Measurements from ENCODE around the gene OSMR. TPM values are rescaled to one million over a fixed set of nuclear protein-coding genes. Genes with fewer than 3 reads are reported as not detected.

The OSMR gene
- total RNA-seq, 1 experiment from 2014 or later = 31.6 TPM

DNA sequence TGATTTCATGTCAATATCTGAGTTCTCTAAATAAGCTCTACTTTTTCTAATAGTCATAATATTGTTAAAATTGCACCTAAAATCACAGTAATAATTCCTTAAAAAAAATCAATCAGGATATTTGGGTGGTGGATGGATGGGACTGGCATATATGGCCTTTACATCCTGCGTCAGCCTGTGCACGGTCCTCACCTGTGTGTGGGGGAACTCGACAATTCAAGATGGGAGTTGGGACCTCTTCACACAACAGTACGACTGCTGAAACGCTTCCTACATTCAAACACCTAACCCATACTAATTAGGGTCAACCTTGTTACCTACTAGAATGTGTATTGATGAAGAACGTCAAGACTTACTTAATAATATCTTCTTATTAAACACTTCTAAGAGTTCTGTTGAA lies 90.5 kb downstream of the OSMR start:
- Histone ChIP-seq H3K36me3 (ENCODE audit: insufficient read depth, low read length, poor library complexity, severe bottlenecking) (peaks cover 2% of the 10 kb centered on the region), H3K4me3 (ENCODE audit: low read depth, low read length, poor library complexity, severe bottlenecking) (no peak overlapping the region), H3K27me3 (replicated peaks; ENCODE audit: insufficient read depth, low read depth, low read length, poor library complexity) (no peaks in the 10 kb centered on the region), H3K4me1 (ENCODE audit: insufficient read depth, low read length, poor library complexity, severe bottlenecking) (peaks cover 32% of the 10 kb centered on the region), H3K27ac (ENCODE audit: low read depth, low read length, poor library complexity, severe bottlenecking) (no peak overlapping the region), H3K9me3 (ENCODE audit: low read depth, low read length, poor library complexity, severe bottlenecking) (no peaks in the 10 kb centered on the region)
- intact Hi-C loops (cut with micrococcal nuclease; ENCODE audit: unreplicated experiment) = no loop called here
- POLR2A ChIA-PET (ENCODE audit: low non-redundant PET) = no interaction called here
- no peak for DNase-seq (ENCODE audit: low spot score)
- no TSS peak for BruUV-seq (replicated peaks)
- TF ChIP-seq, protein P1, sequence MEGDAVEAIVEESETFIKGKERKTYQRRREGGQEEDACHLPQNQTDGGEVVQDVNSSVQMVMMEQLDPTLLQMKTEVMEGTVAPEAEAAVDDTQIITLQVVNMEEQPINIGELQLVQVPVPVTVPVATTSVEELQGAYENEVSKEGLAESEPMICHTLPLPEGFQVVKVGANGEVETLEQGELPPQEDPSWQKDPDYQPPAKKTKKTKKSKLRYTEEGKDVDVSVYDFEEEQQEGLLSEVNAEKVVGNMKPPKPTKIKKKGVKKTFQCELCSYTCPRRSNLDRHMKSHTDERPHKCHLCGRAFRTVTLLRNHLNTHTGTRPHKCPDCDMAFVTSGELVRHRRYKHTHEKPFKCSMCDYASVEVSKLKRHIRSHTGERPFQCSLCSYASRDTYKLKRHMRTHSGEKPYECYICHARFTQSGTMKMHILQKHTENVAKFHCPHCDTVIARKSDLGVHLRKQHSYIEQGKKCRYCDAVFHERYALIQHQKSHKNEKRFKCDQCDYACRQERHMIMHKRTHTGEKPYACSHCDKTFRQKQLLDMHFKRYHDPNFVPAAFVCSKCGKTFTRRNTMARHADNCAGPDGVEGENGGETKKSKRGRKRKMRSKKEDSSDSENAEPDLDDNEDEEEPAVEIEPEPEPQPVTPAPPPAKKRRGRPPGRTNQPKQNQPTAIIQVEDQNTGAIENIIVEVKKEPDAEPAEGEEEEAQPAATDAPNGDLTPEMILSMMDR (conservative IDR thresholded peaks at IDR 0.05; ENCODE audit: low read depth, low read length) = no peak
- no peak for TF ChIP-seq EZH2 (IDR thresholded peaks at IDR 0.05; ENCODE audit: borderline replicate concordance, low read depth, low read length, poor library complexity, severe bottlenecking)
- CTCF ChIA-PET = no interaction called here

GRCh38 chr5:38938424-38938823 lies 92.6 kb downstream of the OSMR start:
- Histone ChIP-seq H3K36me3 (ENCODE audit: insufficient read depth, low read length, poor library complexity, severe bottlenecking) (peaks cover 10% of the 10 kb centered on the region), H3K4me1 (ENCODE audit: insufficient read depth, low read length, poor library complexity, severe bottlenecking) (peaks cover 32% of the 10 kb centered on the region), H3K27ac (ENCODE audit: low read depth, low read length, poor library complexity, severe bottlenecking) (no peak overlapping the region), H3K4me3 (ENCODE audit: low read depth, low read length, poor library complexity, severe bottlenecking) (no peak overlapping the region), H3K27me3 (replicated peaks; ENCODE audit: insufficient read depth, low read depth, low read length, poor library complexity) (no peaks in the 10 kb centered on the region), H3K9me3 (ENCODE audit: low read depth, low read length, poor library complexity, severe bottlenecking) (no peaks in the 10 kb centered on the region)
- TF ChIP-seq, protein P1 (conservative IDR thresholded peaks at IDR 0.05; ENCODE audit: low read depth, low read length) = no peak
- no peak for TF ChIP-seq EZH2 (IDR thresholded peaks at IDR 0.05; ENCODE audit: borderline replicate concordance, low read depth, low read length, poor library complexity, severe bottlenecking)
- DNase-seq (ENCODE audit: low spot score) = no peak
- no TSS peak for BruUV-seq (replicated peaks)
- ChIA-PET POLR2A (ENCODE audit: low non-redundant PET) (no interaction called here), CTCF (no interaction called here)
- intact Hi-C loops (cut with micrococcal nuclease; ENCODE audit: unreplicated experiment) = no loop called here

GRCh38 chr5:38938973-38939372 lies 93.2 kb downstream of the OSMR start:
- CTCF ChIA-PET = interaction anchor here (0.9 kb wide), 1 partner anchor 497 kb away, joined by 3 read pairs; no protein-coding TSS in a partner anchor
- peak; percentile 6 for DNase-seq (ENCODE audit: low spot score)
- Histone ChIP-seq H3K27me3 (replicated peaks; ENCODE audit: insufficient read depth, low read depth, low read length, poor library complexity) (no peaks in the 10 kb centered on the region), H3K4me3 (ENCODE audit: low read depth, low read length, poor library complexity, severe bottlenecking) (no peak overlapping the region), H3K36me3 (ENCODE audit: insufficient read depth, low read length, poor library complexity, severe bottlenecking) (peaks cover 12% of the 10 kb centered on the region), H3K4me1 (ENCODE audit: insufficient read depth, low read length, poor library complexity, severe bottlenecking) (peaks cover 32% of the 10 kb centered on the region), H3K27ac (ENCODE audit: low read depth, low read length, poor library complexity, severe bottlenecking) (no peak overlapping the region), H3K9me3 (ENCODE audit: low read depth, low read length, poor library complexity, severe bottlenecking) (no peaks in the 10 kb centered on the region)
- intact Hi-C loops (cut with micrococcal nuclease; ENCODE audit: unreplicated experiment) = no loop called here
- POLR2A ChIA-PET (ENCODE audit: low non-redundant PET) = no interaction called here
- TF ChIP-seq, protein P1 (conservative IDR thresholded peaks at IDR 0.05; ENCODE audit: low read depth, low read length) = no peak
- TF ChIP-seq EZH2 (IDR thresholded peaks at IDR 0.05; ENCODE audit: borderline replicate concordance, low read depth, low read length, poor library complexity, severe bottlenecking) = no peak
- BruUV-seq (replicated peaks) = no TSS peak

Data from A673 (cell line).